Measurements from ENCODE around the gene CXCL11.

GRCh38 chr4:76084542-76084941 lies 48.7 kb upstream of the CXCL11 start:
- TF ChIP-seq CTCF (IDR thresholded peaks at IDR 0.05; ENCODE audit: low read depth, low read length, poor library complexity, severe bottlenecking) (no peak), EZH2phosphoT487 (IDR thresholded peaks at IDR 0.05; ENCODE audit: borderline replicate concordance, low read length) (no peak)
